H7 (cell line): ENCODE measurements around the gene BARX1. TPM values are rescaled to one million over a fixed set of nuclear protein-coding genes. Genes with fewer than 3 reads are reported as not detected.
A peak's percentile ranks its signal among the peaks of the same experiment; 100 is the strongest.

Experiments used
- DNase-seq: peaks from one replicate; pipeline ENCODE4 v3.0.0; 2012
- H3K27me3 ChIP-seq: 2 replicates; pipeline ENCODE4 v1.6.0; 2011; ENCODE audit warnings: mild to moderate bottlenecking, low read length; ENCODE audit not compliant: control insufficient read depth, insufficient read depth
- H3K36me3 ChIP-seq: replicated peaks from 2 replicates; pipeline ENCODE4 v1.5.1; 2011; ENCODE audit warnings: low read length; ENCODE audit not compliant: control insufficient read depth, insufficient read depth
- H3K4me3 ChIP-seq: 2 replicates; pipeline ENCODE4 v1.5.1; 2011; ENCODE audit warnings: low read depth, mild to moderate bottlenecking, control low read depth, low read length, moderate library complexity; ENCODE audit not compliant: insufficient read depth
- total RNA-seq: library from RNA; depleted of rRNA; stranded (reverse); fragments of >200 nt; shearing (Covaris generic); gene quantifications from 2 replicates; pipeline ENCODE4 v1.2.3, GENCODE V29; 2014

BARX1 gene
- total RNA-seq, 1 experiment from 2014 or later: 80.4 TPM

GRCh38 chr9:93930070-93930469, 25.1 kb downstream of the BARX1 start:
- no peak for DNase-seq
- H3K27me3 ChIP-seq: 0 out of 2 replicates have a peak, but pooled peaks cover 1% of the 10 kb centered on the region
- no peak overlapping the region for H3K4me3 ChIP-seq
- H3K36me3 ChIP-seq: no peaks in the 10 kb centered on the region

- Histone ChIP-seq H3K36me3 (no peaks in the 10 kb centered on the region), H3K4me3 (no peak overlapping the region), H3K27me3 (0 out of 2 replicates have a peak, but pooled peaks cover 1% of the 10 kb centered on the region)
- DNase-seq: no peak
These were observed 25.9 kb downstream of the BARX1 start for GRCh38 chr9:93929231-93929630.

- H3K27me3 ChIP-seq: no peaks in the 10 kb centered on the region
- no peaks in the 10 kb centered on the region for H3K36me3 ChIP-seq
- no peak overlapping the region for H3K4me3 ChIP-seq
- DNase-seq: no peak
These were observed 32.6 kb downstream of the BARX1 start for GRCh38 chr9:93922535-93922934.

GRCh38 chr9:93920131-93920800, 34.9 kb downstream of the BARX1 start:
- Histone ChIP-seq H3K4me3 (no peak overlapping the region), H3K36me3 (no peaks in the 10 kb centered on the region)
- DNase-seq: no peak

GRCh38 chr9:93918061-93918460, 37.1 kb downstream of the BARX1 start:
- no peak for DNase-seq
- H3K27me3 ChIP-seq: no peaks in the 10 kb centered on the region
- no peak overlapping the region for H3K4me3 ChIP-seq
- no peaks in the 10 kb centered on the region for H3K36me3 ChIP-seq

More at GRCh38 chr9:93920131-93920800, 34.9 kb downstream of the BARX1 start:
- H3K27me3 ChIP-seq: no peaks in the 10 kb centered on the region

- Histone ChIP-seq H3K36me3 (no peaks in the 10 kb centered on the region), H3K27me3 (no peaks in the 10 kb centered on the region), H3K4me3 (no peak overlapping the region)
- DNase-seq: no peak
These were observed 37.9 kb downstream of the BARX1 start for GRCh38 chr9:93917121-93917853.

- Histone ChIP-seq H3K4me3 (no peak overlapping the region), H3K27me3 (no peaks in the 10 kb centered on the region), H3K36me3 (no peaks in the 10 kb centered on the region)
- DNase-seq: no peak
These were observed 38.8 kb downstream of the BARX1 start for GRCh38 chr9:93916358-93916757.

GRCh38 chr9:93911801-93912554, 43.2 kb downstream of the BARX1 start:
- peak; percentile 81 for DNase-seq
- H3K27me3 ChIP-seq: no peaks in the 10 kb centered on the region
- no peaks in the 10 kb centered on the region for H3K36me3 ChIP-seq
- H3K4me3 ChIP-seq: no peak overlapping the region

- Histone ChIP-seq H3K36me3 (no peaks in the 10 kb centered on the region), H3K27me3 (no peaks in the 10 kb centered on the region), H3K4me3 (no peak overlapping the region)
- no peak for DNase-seq
These were observed 43.9 kb downstream of the BARX1 start for GRCh38 chr9:93911136-93911745.

- Histone ChIP-seq H3K27me3 (no peaks in the 10 kb centered on the region), H3K4me3 (no peak overlapping the region), H3K36me3 (no peaks in the 10 kb centered on the region)
- DNase-seq: peak; percentile 78
These were observed 44.6 kb downstream of the BARX1 start for GRCh38 chr9:93910598-93910997.

GRCh38 chr9:93910196-93910595, 45.0 kb downstream of the BARX1 start:
- Histone ChIP-seq H3K27me3 (no peaks in the 10 kb centered on the region), H3K36me3 (no peaks in the 10 kb centered on the region), H3K4me3 (no peak overlapping the region)
- no peak for DNase-seq

GRCh38 chr9:93909242-93909616, 45.9 kb downstream of the BARX1 start:
- no peaks in the 10 kb centered on the region for H3K27me3 ChIP-seq
- H3K36me3 ChIP-seq: no peaks in the 10 kb centered on the region
- H3K4me3 ChIP-seq: no peak overlapping the region
- DNase-seq: no peak

- Histone ChIP-seq H3K36me3 (no peaks in the 10 kb centered on the region), H3K27me3 (no peaks in the 10 kb centered on the region), H3K4me3 (no peak overlapping the region)
- no peak for DNase-seq
These were observed 46.4 kb downstream of the BARX1 start for GRCh38 chr9:93908591-93909241.

GRCh38 chr9:93907551-93908199, 47.5 kb downstream of the BARX1 start:
- Histone ChIP-seq H3K4me3 (no peak overlapping the region), H3K36me3 (no peaks in the 10 kb centered on the region), H3K27me3 (no peaks in the 10 kb centered on the region)
- no peak for DNase-seq
